Astrocyte (in vitro differentiated cells and primary cell): ENCODE data around the gene ZNF414. TPM values are rescaled to one million over a fixed set of nuclear protein-coding genes. Genes with fewer than 3 reads are reported as not detected.

Source experiments
- DNase-seq: peaks from one replicate; pipeline ENCODE4 v3.0.0-alpha.2; 2010; ENCODE audit warnings: low read depth
- FAIRE-seq: peaks from 2 replicates; lab custom pipeline; 2011; peaks lifted over from hg19 to GRCh38; lab: Jason Lieb, UNC
- H2AFZ ChIP-seq: 2 replicates; pipeline ENCODE4 v1.6.0; 2012; ENCODE audit warnings: low read depth, low read length, inconsistent platforms
- H3K27ac ChIP-seq: 2 replicates; pipeline ENCODE4 v1.5.1; 2011; ENCODE audit warnings: low read depth, low read length, inconsistent platforms
- H3K27me3 ChIP-seq: 2 replicates; pipeline ENCODE4 v1.6.0; 2011; ENCODE audit warnings: low read length, inconsistent platforms; ENCODE audit not compliant: insufficient read depth
- H3K36me3 ChIP-seq: 2 replicates; pipeline ENCODE4 v1.5.1; 2011; ENCODE audit warnings: low read length, inconsistent platforms; ENCODE audit not compliant: insufficient read depth
- H3K4me1 ChIP-seq: 2 replicates; pipeline ENCODE4 v1.5.1; 2011; ENCODE audit warnings: low read length, inconsistent platforms; ENCODE audit not compliant: insufficient read depth
- H3K4me2 ChIP-seq: 2 replicates; pipeline ENCODE4 v1.6.0; 2012; ENCODE audit warnings: low read length, inconsistent platforms
- H3K4me3 ChIP-seq: 2 replicates; pipeline ENCODE4 v1.5.1; 2011; ENCODE audit warnings: low read depth, mild to moderate bottlenecking, low read length, inconsistent platforms; ENCODE audit not compliant: insufficient read depth
- H3K79me2 ChIP-seq: 2 replicates; pipeline ENCODE4 v1.6.0; 2012; ENCODE audit warnings: mild to moderate bottlenecking, low read length, inconsistent platforms; ENCODE audit not compliant: insufficient read depth
- H3K9ac ChIP-seq: 2 replicates; pipeline ENCODE4 v1.6.0; 2012; ENCODE audit warnings: mild to moderate bottlenecking, low read length, inconsistent platforms
- H3K9me3 ChIP-seq: 2 replicates; pipeline ENCODE4 v1.5.1; 2012; ENCODE audit warnings: low read depth, mild to moderate bottlenecking, low read length, inconsistent platforms; ENCODE audit not compliant: insufficient read depth
- H4K20me1 ChIP-seq: 2 replicates; pipeline ENCODE4 v1.6.0; 2012; ENCODE audit warnings: low read length, inconsistent platforms; ENCODE audit not compliant: insufficient read depth
- H3K27ac Mint-ChIP-seq: one replicate; pipeline ENCODE4 v1.8.0; 2021; ENCODE audit warnings: mild to moderate bottlenecking, mixed read lengths; ENCODE audit not compliant: unreplicated experiment
- H3K27me3 Mint-ChIP-seq: one replicate; pipeline ENCODE4 v1.8.0; 2021; ENCODE audit warnings: low read depth, mixed read lengths; ENCODE audit not compliant: unreplicated experiment
- H3K36me3 Mint-ChIP-seq: one replicate; pipeline ENCODE4 v1.8.0; 2021; ENCODE audit warnings: low read depth, mixed read lengths; ENCODE audit not compliant: unreplicated experiment
- H3K4me1 Mint-ChIP-seq: one replicate; pipeline ENCODE4 v1.8.0; 2021; ENCODE audit warnings: low read depth, mixed read lengths; ENCODE audit not compliant: unreplicated experiment
- H3K4me3 Mint-ChIP-seq: one replicate; pipeline ENCODE4 v1.8.0; 2021; ENCODE audit warnings: mild to moderate bottlenecking, moderate library complexity, mixed read lengths; ENCODE audit not compliant: unreplicated experiment
- H3K9me3 Mint-ChIP-seq: one replicate; pipeline ENCODE4 v1.8.0; 2021; ENCODE audit warnings: mild to moderate bottlenecking, mixed read lengths; ENCODE audit not compliant: unreplicated experiment
- CTCF ChIP-seq: IDR thresholded peaks from 2 replicates; pipeline ENCODE4 v1.5.1; 2011; ENCODE audit warnings: low read depth, mild to moderate bottlenecking, inconsistent platforms, low read length, moderate library complexity; ENCODE audit not compliant: insufficient read depth
- EZH2 ChIP-seq: IDR thresholded peaks from 2 replicates; pipeline ENCODE4 v1.6.1; 2012; ENCODE audit warnings: mild to moderate bottlenecking, low read length, inconsistent platforms; ENCODE audit not compliant: insufficient read depth
- total RNA-seq: library from RNA; stranded (reverse); gene quantifications from 2 replicates; pipeline ENCODE4 v1.2.1, GENCODE V29; 2021

The ZNF414 gene
- total RNA-seq, 1 donor from 2014 or later, result 17.2 TPM

DNA sequence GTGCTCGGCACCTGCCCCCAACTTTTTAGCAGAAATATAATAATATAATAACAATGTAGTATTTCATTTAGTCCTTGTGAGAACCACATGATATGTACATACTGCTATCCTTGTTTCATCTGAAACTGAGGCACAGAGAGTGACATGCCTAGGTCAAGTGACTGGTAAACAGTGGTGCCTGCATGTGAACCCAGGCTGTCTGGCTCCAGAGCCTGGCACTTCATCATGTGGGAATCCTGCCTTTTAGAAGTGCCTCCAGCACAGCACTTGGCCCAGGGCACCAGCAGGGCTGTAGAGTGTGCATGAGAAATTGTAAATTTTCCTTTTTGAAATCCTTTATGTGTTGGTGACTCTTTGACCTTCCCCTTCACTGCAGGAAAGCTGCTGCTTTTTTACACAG lies 39.0 kb downstream of the ZNF414 start:
- Histone ChIP-seq H3K27me3 (no peaks in the 10 kb centered on the region), H3K4me2 (no peak overlapping the region), H3K4me3 (no peak overlapping the region), H4K20me1 (peaks cover 87% of the 10 kb centered on the region), H3K9me3 (no peaks in the 10 kb centered on the region), H3K4me1 (no peaks in the 10 kb centered on the region), H3K79me2 (peaks cover 81% of the 10 kb centered on the region), H3K36me3 (peaks cover 48% of the 10 kb centered on the region), H3K9ac (no peak overlapping the region), H3K27ac (no peak overlapping the region), H2AFZ (no peak overlapping the region)
- FAIRE-seq (no peak), DNase-seq (no peak)
- TF ChIP-seq EZH2 (no peak), CTCF (no peak)
- Mint-ChIP-seq H3K36me3 (peaks cover 13% of the 10 kb centered on the region), H3K4me3 (no peak overlapping the region), H3K4me1 (peaks cover 13% of the 10 kb centered on the region), H3K27me3 (no peaks in the 10 kb centered on the region), H3K27ac (peak overlapping the region; percentile 53), H3K9me3 (no peaks in the 10 kb centered on the region)

- H3K79me2 ChIP-seq, result peaks cover 84% of the 10 kb centered on the region
- peaks cover 56% of the 10 kb centered on the region for H3K36me3 ChIP-seq
- no peak overlapping the region for H3K4me3 ChIP-seq
- TF ChIP-seq EZH2 (no peak), CTCF (no peak)
- no peak overlapping the region for H3K9ac ChIP-seq
- Mint-ChIP-seq H3K36me3 (peaks cover 22% of the 10 kb centered on the region), H3K27me3 (no peaks in the 10 kb centered on the region), H3K27ac (peak overlapping the region; percentile 59), H3K4me1 (peaks cover 19% of the 10 kb centered on the region), H3K4me3 (no peak overlapping the region), H3K9me3 (no peaks in the 10 kb centered on the region)
- no peaks in the 10 kb centered on the region for H3K4me1 ChIP-seq
- H3K9me3 ChIP-seq, result no peaks in the 10 kb centered on the region
- no peaks in the 10 kb centered on the region for H3K27me3 ChIP-seq
- no peak overlapping the region for H3K27ac ChIP-seq
- DNase-seq (no peak), FAIRE-seq (no peak)
- peaks cover 91% of the 10 kb centered on the region for H4K20me1 ChIP-seq
- H3K4me2 ChIP-seq, result no peak overlapping the region
- no peak overlapping the region for H2AFZ ChIP-seq
Observed at GRCh38 chr19:8473648-8474476, 40.1 kb downstream of the ZNF414 start.
